Osteoblast (primary cell): Measurements from ENCODE around the gene SMDT1. TPM values are rescaled to one million over a fixed set of nuclear protein-coding genes. Genes with fewer than 3 reads are reported as not detected.

Experiments
- DNase-seq: peaks from one replicate; pipeline ENCODE4 v3.0.0; 2011; ENCODE audit warnings: low spot score, mixed read lengths; ENCODE audit not compliant: insufficient read length; ENCODE audit errors: missing footprints
- H2AFZ ChIP-seq: 2 replicates; pipeline ENCODE4 v1.6.0; 2011; ENCODE audit warnings: mild to moderate bottlenecking, low read length
- H3K27ac ChIP-seq: 2 replicates; pipeline ENCODE4 v1.5.1; 2011; ENCODE audit warnings: mild to moderate bottlenecking, low read depth, low read length, moderate library complexity
- H3K27me3 ChIP-seq: 2 replicates; pipeline ENCODE4 v1.6.0; 2012; ENCODE audit warnings: mild to moderate bottlenecking, control low read depth, inconsistent platforms, low read length, moderate library complexity; ENCODE audit not compliant: insufficient read depth
- H3K36me3 ChIP-seq: 2 replicates; pipeline ENCODE4 v1.5.1; 2011; ENCODE audit warnings: mild to moderate bottlenecking, low read length, control low read depth, moderate library complexity; ENCODE audit not compliant: insufficient read depth
- H3K4me1 ChIP-seq: 2 replicates; pipeline ENCODE4 v1.5.1; 2011; ENCODE audit warnings: mild to moderate bottlenecking, low read length, control low read depth, moderate library complexity; ENCODE audit not compliant: insufficient read depth
- H3K4me2 ChIP-seq: 2 replicates; pipeline ENCODE4 v1.6.0; 2011; ENCODE audit warnings: mild to moderate bottlenecking, low read length; ENCODE audit not compliant: insufficient read depth
- H3K4me3 ChIP-seq: fragments of 200-600 bp; sonication (generic); 3 replicates; pipeline ENCODE4 v1.5.1; 2012; ENCODE audit warnings: mild to moderate bottlenecking, low read length, inconsistent platforms; ENCODE audit not compliant: insufficient read depth
- H3K79me2 ChIP-seq: 2 replicates; pipeline ENCODE4 v1.6.0; 2012; ENCODE audit warnings: mild to moderate bottlenecking, low read length, control low read depth, inconsistent platforms; ENCODE audit not compliant: insufficient read depth
- H3K9me3 ChIP-seq: 2 replicates; pipeline ENCODE4 v1.5.1; 2011; ENCODE audit warnings: low read depth, low read length, control low read depth
- H4K20me1 ChIP-seq: 2 replicates; pipeline ENCODE4 v1.6.0; 2012; ENCODE audit warnings: mild to moderate bottlenecking, low read length, control low read depth; ENCODE audit not compliant: insufficient read depth
- total RNA-seq: library from RNA; depleted of rRNA; stranded (reverse); fragments of >200 nt; gene quantifications from 2 replicates; pipeline ENCODE4 v1.2.3, GENCODE V29; 2012
- TF ChIP-seq, protein P1 (sequence below): IDR thresholded peaks from 2 replicates; pipeline ENCODE4 v1.5.1; 2011; ENCODE audit warnings: mild to moderate bottlenecking, low read depth, low read length, moderate library complexity; ENCODE audit errors: extremely low read depth

SMDT1 gene, protein sequence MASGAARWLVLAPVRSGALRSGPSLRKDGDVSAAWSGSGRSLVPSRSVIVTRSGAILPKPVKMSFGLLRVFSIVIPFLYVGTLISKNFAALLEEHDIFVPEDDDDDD
- 4.7 and 7.7 TPM in 2 replicates for total RNA-seq

DNA sequence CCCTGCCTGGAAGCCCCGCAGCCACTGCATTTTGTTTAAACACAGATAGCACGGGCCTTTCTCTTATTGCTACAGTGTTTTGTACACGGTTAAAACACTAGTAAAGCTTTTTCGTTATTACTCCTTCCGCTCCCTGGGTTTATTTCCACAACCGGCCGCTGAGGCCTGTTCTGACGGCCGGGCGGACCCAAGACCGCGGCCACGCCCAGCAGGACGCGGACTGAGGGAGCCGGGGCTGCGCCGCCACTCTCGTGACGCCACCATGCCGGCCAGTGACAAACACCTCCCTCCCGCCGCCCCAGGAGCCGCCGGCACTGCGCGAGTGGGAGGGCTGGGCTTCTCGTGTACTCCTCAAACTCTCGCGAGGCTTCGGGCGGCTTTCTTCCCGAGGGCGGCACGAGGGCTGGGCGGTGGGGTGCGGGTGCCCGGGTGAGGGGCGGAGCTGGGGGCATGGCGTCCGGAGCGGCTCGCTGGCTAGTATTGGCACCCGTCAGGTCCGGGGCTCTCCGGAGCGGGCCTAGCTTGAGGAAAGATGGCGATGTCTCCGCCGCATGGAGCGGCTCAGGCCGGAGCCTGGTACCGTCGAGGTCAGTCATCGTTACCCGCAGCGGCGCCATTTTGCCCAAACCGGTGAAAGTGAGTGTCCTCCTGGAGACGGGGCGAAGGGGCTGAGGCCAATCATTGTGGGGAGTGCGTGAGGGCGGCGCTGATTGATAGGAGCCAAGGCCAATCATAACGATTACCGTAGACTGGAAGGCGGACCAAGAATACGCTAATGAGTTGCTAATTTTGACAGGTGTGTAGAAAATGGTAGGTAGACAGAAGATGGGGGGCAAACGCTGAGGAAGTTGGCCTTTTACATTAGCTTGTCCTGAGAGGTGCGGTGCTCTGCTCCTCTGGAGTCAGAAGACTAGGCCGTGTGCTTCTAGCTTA lies at the start of gene SMDT1:
Gene SMDT1, plus strand, starts transcription at position 382 of the 933 bp plus-strand sequence. Its CDS starts 69 bp downstream, at position 451.
- Histone ChIP-seq H3K9me3 (no peaks in the 10 kb centered on the region), H3K4me2 (peak within 1 kb of the TSS; percentile 96), H4K20me1 (no peaks in the 10 kb centered on the region), H3K27ac (peak within 1 kb of the TSS; percentile 85), H3K79me2 (peaks cover 29% of the 10 kb centered on the region), H3K4me1 (peaks cover 18% of the 10 kb centered on the region), H3K27me3 (no peaks in the 10 kb centered on the region), H3K4me3 (peak within 1 kb of the TSS; percentile 90), H3K36me3 (peaks cover 48% of the 10 kb centered on the region), H2AFZ (peak within 1 kb of the TSS; percentile 91)
- peak; percentile 100 for DNase-seq
- TF ChIP-seq, protein P1, sequence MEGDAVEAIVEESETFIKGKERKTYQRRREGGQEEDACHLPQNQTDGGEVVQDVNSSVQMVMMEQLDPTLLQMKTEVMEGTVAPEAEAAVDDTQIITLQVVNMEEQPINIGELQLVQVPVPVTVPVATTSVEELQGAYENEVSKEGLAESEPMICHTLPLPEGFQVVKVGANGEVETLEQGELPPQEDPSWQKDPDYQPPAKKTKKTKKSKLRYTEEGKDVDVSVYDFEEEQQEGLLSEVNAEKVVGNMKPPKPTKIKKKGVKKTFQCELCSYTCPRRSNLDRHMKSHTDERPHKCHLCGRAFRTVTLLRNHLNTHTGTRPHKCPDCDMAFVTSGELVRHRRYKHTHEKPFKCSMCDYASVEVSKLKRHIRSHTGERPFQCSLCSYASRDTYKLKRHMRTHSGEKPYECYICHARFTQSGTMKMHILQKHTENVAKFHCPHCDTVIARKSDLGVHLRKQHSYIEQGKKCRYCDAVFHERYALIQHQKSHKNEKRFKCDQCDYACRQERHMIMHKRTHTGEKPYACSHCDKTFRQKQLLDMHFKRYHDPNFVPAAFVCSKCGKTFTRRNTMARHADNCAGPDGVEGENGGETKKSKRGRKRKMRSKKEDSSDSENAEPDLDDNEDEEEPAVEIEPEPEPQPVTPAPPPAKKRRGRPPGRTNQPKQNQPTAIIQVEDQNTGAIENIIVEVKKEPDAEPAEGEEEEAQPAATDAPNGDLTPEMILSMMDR, result no peak

DNA sequence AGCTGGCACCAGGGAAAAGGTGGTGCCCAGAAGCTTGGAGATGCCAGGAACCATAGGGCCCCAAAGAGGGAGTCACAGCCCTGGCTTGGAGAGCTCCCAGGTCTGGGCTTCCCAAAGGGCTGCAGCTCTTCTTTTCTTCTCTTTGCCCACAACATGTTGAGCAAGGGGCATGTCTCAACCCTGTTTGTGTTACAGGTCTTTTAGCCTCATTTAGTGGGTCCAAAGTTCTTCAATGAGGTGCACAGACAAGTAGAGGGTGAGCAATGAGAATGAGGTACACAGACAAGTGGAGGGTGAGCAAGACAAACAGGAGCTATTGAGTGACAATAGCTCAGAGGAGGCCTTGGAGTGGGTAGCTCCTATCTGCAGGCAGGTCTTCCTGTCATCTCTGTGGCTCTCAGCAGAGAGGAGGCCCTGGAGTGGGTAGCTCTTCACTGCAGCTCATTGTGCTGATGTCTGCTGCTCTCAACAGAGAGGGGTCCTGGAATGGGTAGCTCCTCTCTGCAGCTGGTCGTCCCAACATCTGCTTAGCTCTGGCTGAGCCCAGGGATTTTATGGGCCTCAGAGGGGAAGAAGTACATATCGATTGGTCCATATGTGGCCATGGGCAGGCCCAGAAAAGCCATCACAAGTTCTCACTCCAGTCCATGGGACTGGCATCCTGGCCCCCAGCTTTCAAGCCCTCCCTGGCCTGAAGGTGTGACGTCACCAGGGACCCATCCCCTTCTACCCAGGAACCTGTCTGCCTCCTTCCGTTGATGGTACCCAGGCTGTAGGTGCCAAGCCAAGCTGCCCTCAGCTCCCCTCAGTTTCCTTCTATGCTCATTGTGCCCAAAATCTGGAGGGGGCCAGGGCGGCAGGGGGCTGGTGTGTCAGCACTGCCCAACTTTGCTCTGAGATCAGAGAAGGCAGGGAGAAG lies 46.0 kb upstream of the SMDT1 start:
- no peaks in the 10 kb centered on the region for H3K27me3 ChIP-seq
- H3K4me1 ChIP-seq, result no peaks in the 10 kb centered on the region
- H3K4me3 ChIP-seq, result no peak overlapping the region
- H3K79me2 ChIP-seq, result no peaks in the 10 kb centered on the region
- no peak overlapping the region for H3K4me2 ChIP-seq
- H2AFZ ChIP-seq, result no peak overlapping the region
- TF ChIP-seq, protein P1, result no peak
- no peaks in the 10 kb centered on the region for H3K36me3 ChIP-seq
- no peak overlapping the region for H3K27ac ChIP-seq
- peaks cover 5% of the 10 kb centered on the region for H3K9me3 ChIP-seq
- no peak for DNase-seq
- no peaks in the 10 kb centered on the region for H4K20me1 ChIP-seq

DNA sequence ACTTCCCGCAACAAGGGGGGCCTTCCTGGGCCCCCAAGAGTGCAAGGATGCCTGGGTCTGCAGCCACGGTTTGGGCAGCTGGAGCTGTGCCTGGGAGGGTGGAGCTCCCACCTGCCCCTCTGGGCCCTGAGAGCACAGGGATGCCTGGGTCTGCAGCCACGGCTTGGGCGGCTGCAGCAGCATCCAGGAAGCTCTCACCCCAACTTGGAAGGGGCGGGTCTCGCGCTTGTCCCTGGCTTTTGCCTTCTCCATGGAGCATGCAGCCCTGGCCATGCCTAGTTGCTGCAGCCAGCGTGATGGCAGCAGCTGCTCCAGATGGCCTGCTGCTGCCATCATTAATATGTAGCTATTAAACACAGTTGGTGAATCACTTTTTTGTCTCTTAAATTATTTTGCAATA lies 44.2 kb upstream of the SMDT1 start:
- Histone ChIP-seq H3K4me2 (no peak overlapping the region), H3K27me3 (no peaks in the 10 kb centered on the region), H3K4me1 (no peaks in the 10 kb centered on the region), H3K79me2 (no peaks in the 10 kb centered on the region), H2AFZ (no peak overlapping the region), H3K9me3 (peaks cover 5% of the 10 kb centered on the region), H3K36me3 (no peaks in the 10 kb centered on the region), H3K4me3 (no peak overlapping the region), H4K20me1 (no peaks in the 10 kb centered on the region), H3K27ac (no peak overlapping the region)
- no peak for DNase-seq
- TF ChIP-seq, protein P1, result no peak
